GM21576 (cell line): ENCODE data around the gene UBP1.
"Not testable (repeated sequence)": the region's sequence is repeated elsewhere in the genome, so short reads cannot be mapped to it uniquely, and the experiment has no call there.

Experiments
- ATAC-seq: cut with Tn5 transposase; IDR thresholded peaks from one replicate; pipeline ENCODE4 v1.9.1; 2021; ENCODE audit warnings: mild to moderate bottlenecking, moderate library complexity; ENCODE audit not compliant: unreplicated experiment

Gene UBP1

GRCh38 chr3:33338936-33339465 is 101.2 kb downstream of the UBP1 start:
- ATAC-seq: not testable (repeated sequence)
